Measurements from ENCODE around the gene C20orf141.

- TF ChIP-seq MAX (IDR thresholded peaks at IDR 0.05): no peak
- TF ChIP-seq, protein P1, sequence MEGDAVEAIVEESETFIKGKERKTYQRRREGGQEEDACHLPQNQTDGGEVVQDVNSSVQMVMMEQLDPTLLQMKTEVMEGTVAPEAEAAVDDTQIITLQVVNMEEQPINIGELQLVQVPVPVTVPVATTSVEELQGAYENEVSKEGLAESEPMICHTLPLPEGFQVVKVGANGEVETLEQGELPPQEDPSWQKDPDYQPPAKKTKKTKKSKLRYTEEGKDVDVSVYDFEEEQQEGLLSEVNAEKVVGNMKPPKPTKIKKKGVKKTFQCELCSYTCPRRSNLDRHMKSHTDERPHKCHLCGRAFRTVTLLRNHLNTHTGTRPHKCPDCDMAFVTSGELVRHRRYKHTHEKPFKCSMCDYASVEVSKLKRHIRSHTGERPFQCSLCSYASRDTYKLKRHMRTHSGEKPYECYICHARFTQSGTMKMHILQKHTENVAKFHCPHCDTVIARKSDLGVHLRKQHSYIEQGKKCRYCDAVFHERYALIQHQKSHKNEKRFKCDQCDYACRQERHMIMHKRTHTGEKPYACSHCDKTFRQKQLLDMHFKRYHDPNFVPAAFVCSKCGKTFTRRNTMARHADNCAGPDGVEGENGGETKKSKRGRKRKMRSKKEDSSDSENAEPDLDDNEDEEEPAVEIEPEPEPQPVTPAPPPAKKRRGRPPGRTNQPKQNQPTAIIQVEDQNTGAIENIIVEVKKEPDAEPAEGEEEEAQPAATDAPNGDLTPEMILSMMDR (IDR thresholded peaks at IDR 0.05; ENCODE audit: low read depth, low read length, missing input control): no peak
- no peak for TF ChIP-seq TAF1 (conservative IDR thresholded peaks at IDR 0.05)
- no peak for TF ChIP-seq HNF4G (IDR thresholded peaks at IDR 0.05)
- TF ChIP-seq, protein P2, sequence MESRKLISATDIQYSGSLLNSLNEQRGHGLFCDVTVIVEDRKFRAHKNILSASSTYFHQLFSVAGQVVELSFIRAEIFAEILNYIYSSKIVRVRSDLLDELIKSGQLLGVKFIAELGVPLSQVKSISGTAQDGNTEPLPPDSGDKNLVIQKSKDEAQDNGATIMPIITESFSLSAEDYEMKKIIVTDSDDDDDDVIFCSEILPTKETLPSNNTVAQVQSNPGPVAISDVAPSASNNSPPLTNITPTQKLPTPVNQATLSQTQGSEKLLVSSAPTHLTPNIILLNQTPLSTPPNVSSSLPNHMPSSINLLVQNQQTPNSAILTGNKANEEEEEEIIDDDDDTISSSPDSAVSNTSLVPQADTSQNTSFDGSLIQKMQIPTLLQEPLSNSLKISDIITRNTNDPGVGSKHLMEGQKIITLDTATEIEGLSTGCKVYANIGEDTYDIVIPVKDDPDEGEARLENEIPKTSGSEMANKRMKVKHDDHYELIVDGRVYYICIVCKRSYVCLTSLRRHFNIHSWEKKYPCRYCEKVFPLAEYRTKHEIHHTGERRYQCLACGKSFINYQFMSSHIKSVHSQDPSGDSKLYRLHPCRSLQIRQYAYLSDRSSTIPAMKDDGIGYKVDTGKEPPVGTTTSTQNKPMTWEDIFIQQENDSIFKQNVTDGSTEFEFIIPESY (IDR thresholded peaks at IDR 0.05): no peak
- TF ChIP-seq ATF3 (IDR thresholded peaks at IDR 0.05): no peak
- no peak for TF ChIP-seq EGR1 (IDR thresholded peaks at IDR 0.05; ENCODE audit: low read depth in 2 of 2)
- no peak for TF ChIP-seq YY1 (IDR thresholded peaks at IDR 0.05)
- no peak for TF ChIP-seq SP1 (IDR thresholded peaks at IDR 0.05)
- TF ChIP-seq REST (IDR thresholded peaks at IDR 0.05): no peak
- TF ChIP-seq JUND (IDR thresholded peaks at IDR 0.05): no peak
- no peak for TF ChIP-seq GABPA (IDR thresholded peaks at IDR 0.05 in 1 of 2, conservative IDR thresholded peaks at IDR 0.05 in 1 of 2)
- TF ChIP-seq RAD21 (IDR thresholded peaks at IDR 0.05): no peak
Observed at GRCh38 chr20:2804852-2805688, 9.7 kb upstream of the C20orf141 start.
